Osteocyte (in vitro differentiated cells): ENCODE data around the gene HOXA7. TPM values are rescaled to one million over a fixed set of nuclear protein-coding genes. Genes with fewer than 3 reads are reported as not detected.

ENCODE experiments used
- DNase-seq: peaks from one replicate; pipeline ENCODE4 v3.0.0; 2021; ENCODE audit warnings: mixed read lengths; ENCODE audit not compliant: unreplicated experiment; ENCODE audit errors: extremely low spot score
- H3K27ac Mint-ChIP-seq: one replicate; pipeline ENCODE4 v1.8.0; 2021; ENCODE audit warnings: mild to moderate bottlenecking, mixed read lengths; ENCODE audit not compliant: unreplicated experiment
- H3K27me3 Mint-ChIP-seq: one replicate; pipeline ENCODE4 v1.8.0; 2021; ENCODE audit warnings: mixed read lengths; ENCODE audit not compliant: unreplicated experiment
- H3K36me3 Mint-ChIP-seq: one replicate; pipeline ENCODE4 v1.8.0; 2021; ENCODE audit warnings: mixed read lengths; ENCODE audit not compliant: unreplicated experiment
- H3K4me1 Mint-ChIP-seq: one replicate; pipeline ENCODE4 v1.8.0; 2021; ENCODE audit warnings: mixed read lengths; ENCODE audit not compliant: unreplicated experiment
- H3K4me3 Mint-ChIP-seq: one replicate; pipeline ENCODE4 v1.8.0; 2021; ENCODE audit warnings: mild to moderate bottlenecking, moderate library complexity, mixed read lengths; ENCODE audit not compliant: unreplicated experiment
- H3K9me3 Mint-ChIP-seq: one replicate; pipeline ENCODE4 v1.8.0; 2021; ENCODE audit warnings: mixed read lengths; ENCODE audit not compliant: unreplicated experiment
- CTCF ChIP-seq: fragments of 200-600 bp; sonication (generic); IDR thresholded peaks from 2 replicates; pipeline ENCODE4 v1.5.0; 2021; ENCODE audit warnings: antibody characterized with exemption, mild to moderate bottlenecking, moderate library complexity
- total RNA-seq: library from RNA; stranded (reverse); gene quantifications from 2 replicates; pipeline ENCODE4 v1.2.1, GENCODE V29; 2021

HOXA7 gene
- total RNA-seq, 1 donor from 2014 or later: not detected

GRCh38 chr7:27179030-27179429 lies 22.6 kb upstream of the HOXA7 start:
- Mint-ChIP-seq H3K4me1 (peaks cover 13% of the 10 kb centered on the region), H3K4me3 (no peak overlapping the region), H3K36me3 (no peaks in the 10 kb centered on the region), H3K9me3 (no peaks in the 10 kb centered on the region), H3K27me3 (peaks cover 85% of the 10 kb centered on the region), H3K27ac (no peak overlapping the region)
- no peak for TF ChIP-seq CTCF
- DNase-seq: no peak

- H3K9me3 Mint-ChIP-seq: no peaks in the 10 kb centered on the region
- H3K4me3 Mint-ChIP-seq: no peak overlapping the region
- H3K27ac Mint-ChIP-seq: no peak overlapping the region
- H3K4me1 Mint-ChIP-seq: peaks cover 7% of the 10 kb centered on the region
- TF ChIP-seq CTCF: no peak
- H3K36me3 Mint-ChIP-seq: no peaks in the 10 kb centered on the region
- no peak for DNase-seq
- H3K27me3 Mint-ChIP-seq: peaks cover 81% of the 10 kb centered on the region
Measured at GRCh38 chr7:27178366-27178765, 21.9 kb upstream of the HOXA7 start.

- Mint-ChIP-seq H3K4me3 (no peak overlapping the region), H3K36me3 (no peaks in the 10 kb centered on the region), H3K27me3 (peaks cover 81% of the 10 kb centered on the region), H3K4me1 (peaks cover 7% of the 10 kb centered on the region), H3K27ac (no peak overlapping the region), H3K9me3 (no peaks in the 10 kb centered on the region)
- DNase-seq: no peak
- no peak for TF ChIP-seq CTCF
Measured at GRCh38 chr7:27177795-27178320, 21.4 kb upstream of the HOXA7 start.

- Mint-ChIP-seq H3K27ac (no peak overlapping the region), H3K9me3 (no peaks in the 10 kb centered on the region), H3K27me3 (peaks cover 79% of the 10 kb centered on the region), H3K4me1 (peaks cover 8% of the 10 kb centered on the region), H3K4me3 (no peak overlapping the region), H3K36me3 (no peaks in the 10 kb centered on the region)
- DNase-seq: no peak
- TF ChIP-seq CTCF: no peak
Measured at GRCh38 chr7:27176962-27177794, 20.7 kb upstream of the HOXA7 start.

- H3K9me3 Mint-ChIP-seq: no peaks in the 10 kb centered on the region
- H3K27me3 Mint-ChIP-seq: peaks cover 81% of the 10 kb centered on the region
- TF ChIP-seq CTCF: no peak
- DNase-seq: no peak
- peaks cover 13% of the 10 kb centered on the region for H3K4me1 Mint-ChIP-seq
- no peak overlapping the region for H3K4me3 Mint-ChIP-seq
- H3K27ac Mint-ChIP-seq: no peak overlapping the region
- no peaks in the 10 kb centered on the region for H3K36me3 Mint-ChIP-seq
Measured at GRCh38 chr7:27176524-27176845, 20.0 kb upstream of the HOXA7 start.
